Measurements from ENCODE around the gene MED29. TPM values are rescaled to one million over a fixed set of nuclear protein-coding genes. Genes with fewer than 3 reads are reported as not detected.
"Not testable (repeated sequence)": the region's sequence is repeated elsewhere in the genome, so short reads cannot be mapped to it uniquely, and the experiment has no call there.

MED29 gene
- total RNA-seq, 1 donor from 2014 or later = 9.7 TPM

DNA sequence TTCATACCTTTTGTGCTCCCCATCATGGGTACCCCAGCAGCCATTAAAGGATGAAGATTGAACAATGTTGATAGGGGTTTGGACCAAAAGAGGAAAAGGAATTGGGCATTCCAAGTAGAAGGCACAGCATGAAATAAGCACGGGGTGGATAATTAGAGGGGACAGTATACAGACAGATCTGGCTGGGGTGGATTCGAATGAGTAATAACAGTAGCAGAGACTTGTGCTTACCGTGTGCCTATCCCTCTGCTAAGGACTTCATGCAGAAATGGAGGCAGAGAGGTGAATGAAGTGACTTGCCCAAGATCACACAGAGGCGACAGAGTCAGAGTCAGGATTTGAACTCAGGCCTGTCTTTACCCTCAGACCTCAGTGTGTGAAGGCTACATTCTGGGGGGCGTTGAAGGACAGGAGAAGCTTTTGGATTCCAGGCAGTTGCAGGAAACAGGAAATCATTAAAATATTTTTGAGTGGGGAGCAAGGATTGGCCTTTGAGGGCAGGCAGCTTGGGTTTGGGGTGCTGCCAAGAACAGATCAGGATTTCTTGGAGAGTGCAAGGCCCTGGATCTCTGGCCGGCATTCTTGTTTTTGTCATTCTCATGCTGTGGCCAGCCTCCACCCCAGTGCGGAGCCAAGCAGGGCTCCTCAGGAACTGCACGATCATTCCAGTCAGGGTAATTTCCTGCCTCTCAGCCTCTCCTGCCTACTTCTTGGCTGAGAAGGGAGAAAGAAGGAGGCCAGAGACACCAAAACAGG lies 19.0 kb upstream of the MED29 start:
- peak; percentile 88 for DNase-seq

DNA sequence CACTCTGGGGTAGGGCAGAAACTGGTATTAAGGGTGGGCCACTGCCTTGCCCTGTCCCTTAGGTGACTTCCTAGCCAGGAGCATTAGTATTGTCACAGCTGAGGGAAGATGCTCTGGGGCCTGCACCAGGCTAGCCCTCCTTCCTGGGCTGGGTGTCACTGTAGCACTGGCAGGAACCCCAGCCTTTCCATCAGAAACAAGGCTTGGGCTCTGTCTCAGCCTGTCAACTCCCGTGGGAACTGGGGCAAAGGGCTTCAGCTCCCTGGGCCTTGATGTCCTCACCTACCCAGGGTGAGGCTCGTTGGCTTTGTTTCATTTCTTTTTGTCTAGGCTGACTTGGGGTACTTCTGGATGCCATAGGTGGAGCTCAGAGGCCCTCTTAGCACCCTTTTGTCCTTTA lies 18.2 kb upstream of the MED29 start:
- DNase-seq = no peak

DNA sequence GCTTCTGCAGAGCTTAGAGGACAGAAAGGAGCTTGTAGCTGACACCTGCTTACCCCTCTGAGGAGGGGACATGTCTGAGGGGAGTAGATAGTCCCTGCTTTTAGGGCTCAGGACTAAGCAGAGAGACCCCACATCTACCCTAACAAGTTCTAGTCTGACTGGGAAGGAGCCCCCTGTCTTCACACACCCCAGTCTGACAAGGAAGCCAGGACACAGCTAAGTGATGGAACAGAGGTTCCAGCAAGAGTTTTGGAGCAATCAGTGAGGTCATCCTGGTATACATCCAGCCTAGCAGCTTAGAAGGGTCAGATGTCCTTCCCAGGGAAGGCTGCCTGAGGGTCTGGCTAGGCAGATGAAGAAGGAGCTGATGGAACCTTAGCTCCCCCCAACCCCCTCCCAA lies 15.2 kb upstream of the MED29 start:
- no peak for DNase-seq

DNA sequence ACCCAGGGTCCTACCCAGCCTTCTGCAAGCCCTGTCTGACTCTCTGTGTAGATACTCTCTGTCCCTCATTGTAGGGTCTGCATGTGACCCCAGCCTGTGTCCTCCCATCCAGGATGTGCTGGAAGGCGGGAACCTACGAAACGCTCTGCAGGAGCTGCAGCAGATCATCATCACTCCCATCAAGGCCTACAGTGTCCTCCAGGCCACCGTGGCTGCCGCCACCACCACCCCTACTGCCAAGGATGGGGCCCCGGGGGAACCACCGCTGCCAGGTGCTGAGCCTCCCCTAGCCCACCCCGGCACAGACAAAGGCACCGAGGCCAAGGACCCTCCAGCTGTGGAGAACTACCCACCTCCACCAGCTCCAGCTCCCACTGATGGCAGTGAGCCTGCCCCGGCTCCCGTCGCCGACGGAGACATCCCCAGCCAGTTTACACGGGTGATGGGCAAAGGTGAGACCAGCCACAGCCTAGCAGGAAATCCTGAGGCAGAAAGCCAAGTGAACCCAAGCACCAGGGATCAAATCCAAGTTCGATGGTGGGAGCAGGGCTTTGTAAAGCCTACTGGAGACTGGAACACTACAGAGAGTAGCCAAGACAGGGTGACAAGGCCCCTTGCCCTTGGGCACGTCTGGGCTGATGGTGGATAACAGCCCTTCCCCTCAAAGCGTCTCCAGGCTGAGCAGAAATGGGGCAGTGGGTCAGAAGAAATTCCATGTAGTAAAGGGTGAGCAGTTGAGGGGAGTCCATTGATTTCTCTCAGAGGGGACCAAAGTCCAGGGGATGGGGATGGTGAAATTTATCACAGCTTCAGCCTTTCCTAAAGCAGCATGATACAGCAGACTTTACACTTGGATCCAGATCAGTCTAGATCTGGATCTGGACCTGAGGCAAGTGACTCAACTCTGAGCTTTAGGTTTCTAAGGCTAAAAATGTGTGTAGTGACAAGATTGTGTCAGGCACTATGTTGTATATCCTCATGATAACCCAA lies 13.5 kb upstream of the MED29 start:
- no peak for DNase-seq

DNA sequence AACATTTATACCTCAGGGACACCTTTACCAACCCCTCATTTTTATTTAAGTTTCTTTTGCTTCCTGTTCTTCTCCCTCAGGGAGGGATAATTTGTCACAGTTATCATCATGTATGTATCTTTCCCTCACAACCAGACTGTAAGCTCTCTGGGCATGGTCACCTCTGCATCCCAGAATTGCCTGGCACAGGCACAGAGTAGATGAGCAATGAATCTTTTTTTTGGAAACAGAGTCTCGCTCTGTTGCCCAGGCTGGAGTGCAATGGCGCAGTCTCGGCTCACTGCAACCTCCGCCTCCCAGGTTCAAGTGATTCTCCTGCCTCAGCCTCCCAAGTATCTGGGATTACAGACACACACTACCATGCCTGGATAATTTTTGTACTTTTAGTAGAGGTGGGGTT lies 11.8 kb upstream of the MED29 start:
- not testable (repeated sequence) for DNase-seq

DNA sequence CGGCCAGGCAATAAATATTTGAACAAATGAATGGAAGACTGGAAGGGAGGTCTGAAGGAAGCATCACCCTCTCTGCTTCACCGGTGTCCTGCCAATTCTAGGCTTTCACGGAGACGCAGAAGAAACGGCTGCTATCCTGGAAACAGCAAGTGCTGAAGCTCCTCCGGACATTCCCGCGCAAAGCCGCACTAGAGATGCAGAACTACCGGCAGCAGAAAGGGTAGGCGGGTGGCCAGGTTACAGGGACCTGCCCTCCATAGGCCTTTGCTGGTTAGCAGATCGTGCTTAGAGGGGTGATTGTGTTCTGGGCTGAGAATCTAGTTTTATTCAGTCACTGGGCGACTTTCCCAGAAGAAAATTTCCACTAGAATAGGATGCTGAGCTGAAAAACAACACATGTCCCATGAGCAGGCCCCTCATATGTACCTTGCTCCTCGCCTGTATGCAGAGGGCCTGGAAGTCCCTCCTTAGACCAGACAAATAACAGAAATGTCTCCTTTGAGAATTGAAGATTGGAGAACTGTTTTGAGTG lies 11.2 kb upstream of the MED29 start:
- no peak for DNase-seq

DNA sequence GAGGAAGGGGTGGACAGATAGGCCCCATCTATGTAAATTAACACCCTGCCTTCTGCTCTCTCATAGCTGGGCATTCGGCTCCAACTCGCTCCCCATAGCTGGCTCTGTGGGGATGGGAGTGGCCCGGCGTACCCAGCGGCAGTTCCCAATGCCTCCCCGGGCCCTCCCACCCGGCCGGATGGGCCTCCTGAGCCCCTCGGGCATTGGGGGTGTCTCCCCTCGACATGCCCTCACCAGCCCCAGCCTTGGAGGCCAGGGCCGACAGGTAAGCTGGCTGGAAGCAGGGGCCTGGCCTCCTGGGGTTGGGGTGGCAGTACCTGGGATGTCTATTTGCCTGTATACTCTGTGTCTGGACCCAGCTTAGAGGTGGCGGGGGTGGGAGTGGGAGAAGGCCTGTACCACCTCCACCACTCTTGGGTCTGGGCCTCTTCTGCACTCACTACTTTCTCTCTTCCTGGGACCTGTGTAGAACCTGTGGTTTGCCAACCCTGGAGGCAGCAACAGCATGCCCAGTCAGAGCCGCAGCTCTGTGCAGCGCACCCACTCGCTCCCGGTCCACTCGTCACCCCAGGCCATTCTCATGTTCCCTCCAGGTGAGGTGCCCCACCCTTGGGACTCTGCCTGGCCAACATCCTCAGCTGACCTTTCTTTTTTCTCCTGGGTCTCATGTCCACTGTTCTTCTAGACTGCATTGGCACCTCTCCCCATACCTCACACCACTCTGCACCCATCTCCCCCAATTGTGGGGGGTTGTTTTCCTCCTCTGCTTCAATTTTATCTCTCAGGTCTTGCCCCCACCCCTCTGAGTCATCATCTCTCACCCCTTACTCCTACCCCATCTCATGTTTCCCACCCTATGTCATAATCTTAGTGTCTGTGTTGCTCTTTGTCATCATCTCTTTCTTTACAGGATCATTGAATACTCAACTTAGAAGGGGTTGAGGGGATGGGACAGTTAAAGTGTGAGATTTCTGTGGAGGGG lies 10.4 kb upstream of the MED29 start:
- no peak for DNase-seq

DNA sequence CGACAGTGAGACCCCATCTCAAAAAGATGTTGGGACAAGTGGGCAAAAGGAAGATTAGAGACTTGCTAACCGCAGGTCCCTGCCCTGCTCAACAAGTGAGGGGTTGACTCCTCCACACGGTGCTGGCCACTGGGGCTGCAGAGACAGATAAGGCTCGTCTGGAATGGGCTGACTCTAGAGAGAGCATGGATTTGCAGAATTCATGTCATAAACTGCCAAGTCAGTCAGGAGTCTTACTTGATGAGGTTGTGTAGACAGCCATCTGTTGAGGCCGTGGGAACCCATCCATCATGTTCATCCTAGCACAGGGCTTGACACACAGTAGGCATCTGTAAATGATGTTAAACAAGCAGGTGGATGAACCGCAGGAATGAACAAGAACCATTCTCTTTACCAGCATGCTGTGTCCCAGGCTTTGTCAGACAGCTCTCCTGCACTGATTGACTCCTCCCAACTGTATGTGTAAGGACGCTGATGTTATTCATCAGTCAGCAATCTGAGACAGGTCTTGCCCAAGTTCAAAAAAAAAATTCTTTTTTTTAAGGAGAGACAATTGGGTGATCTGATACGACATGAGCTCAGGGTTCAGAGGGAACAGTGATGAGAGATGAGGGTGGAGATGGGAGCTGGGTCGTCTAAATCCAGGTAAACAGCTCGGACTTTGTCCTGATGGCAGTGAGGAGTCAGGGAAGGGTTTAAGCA lies 9.1 kb upstream of the MED29 start:
- no peak for DNase-seq

DNA sequence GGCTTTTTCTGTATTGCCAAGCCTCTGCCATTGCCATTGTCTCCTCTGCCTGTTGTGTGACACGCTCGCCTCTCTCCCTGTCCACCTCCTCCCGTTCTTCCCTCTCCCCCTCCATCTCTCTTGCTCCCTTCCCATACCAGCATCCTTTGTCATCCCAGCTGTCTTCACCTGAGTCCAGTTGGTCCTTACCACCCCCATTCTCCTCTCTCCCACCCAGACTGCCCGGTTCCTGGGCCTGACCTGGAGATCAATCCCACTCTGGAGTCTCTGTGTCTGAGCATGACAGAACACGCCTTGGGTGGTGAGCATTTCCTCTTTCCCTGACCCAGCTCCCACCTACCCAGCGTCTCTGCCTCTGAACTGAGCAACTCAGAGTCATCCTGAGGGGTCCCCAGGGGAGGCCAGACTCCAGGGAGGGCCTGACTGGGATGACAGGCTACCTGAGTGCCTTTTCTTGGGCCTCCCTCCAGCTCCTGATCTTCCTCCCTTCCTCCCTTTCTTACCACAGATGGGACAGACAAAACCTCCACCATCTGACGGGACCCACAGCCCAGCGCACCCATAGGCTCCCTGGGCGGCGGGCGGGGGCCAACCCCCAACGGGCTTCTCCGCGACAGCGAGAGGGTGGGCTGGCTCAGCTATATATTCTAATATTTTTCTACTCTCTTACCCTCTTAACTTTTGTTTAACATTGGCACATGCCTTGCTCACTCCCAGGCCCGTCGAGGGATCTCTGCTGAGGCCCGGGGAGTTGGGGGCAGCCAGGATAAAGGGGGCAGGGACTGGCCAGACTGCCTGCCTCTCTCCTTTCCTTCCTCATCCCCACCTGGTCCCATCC lies 8.0 kb upstream of the MED29 start:
- DNase-seq = no peak

DNA sequence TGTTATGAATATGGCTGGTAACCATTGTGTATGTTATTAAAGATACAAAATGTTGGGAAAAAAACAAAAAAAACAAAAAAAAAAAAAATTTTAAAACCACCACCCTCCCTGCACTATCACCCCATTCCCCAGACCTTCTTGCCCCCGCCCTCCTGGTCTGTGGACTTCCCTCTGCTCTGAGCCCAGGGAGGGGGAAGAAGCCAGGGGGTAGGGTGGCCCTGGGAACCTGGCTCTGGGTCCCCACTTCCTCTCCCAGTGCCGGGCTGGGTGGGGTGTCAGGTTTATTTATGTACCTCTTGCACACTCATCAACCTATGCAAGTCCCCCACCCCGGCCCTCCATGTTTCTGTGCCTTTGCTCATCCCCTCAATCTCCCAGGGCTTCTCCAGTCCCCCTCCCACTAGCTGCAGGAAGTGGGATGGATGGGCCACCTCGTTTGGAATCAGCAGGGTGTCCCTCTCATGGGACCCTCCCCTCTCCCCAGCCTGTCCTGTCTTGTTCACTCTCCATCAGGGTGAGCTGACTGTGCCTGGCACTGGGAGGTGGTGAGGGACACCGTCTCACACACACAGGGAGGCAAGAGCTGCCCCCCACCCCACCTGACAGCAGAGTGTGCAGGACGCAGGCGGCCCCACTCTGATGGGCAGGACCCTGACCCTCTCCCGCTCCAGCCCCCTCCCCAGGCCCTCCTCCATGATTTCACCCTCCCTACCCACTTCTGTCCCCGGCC lies 6.2 kb upstream of the MED29 start:
- no peak for DNase-seq

DNA sequence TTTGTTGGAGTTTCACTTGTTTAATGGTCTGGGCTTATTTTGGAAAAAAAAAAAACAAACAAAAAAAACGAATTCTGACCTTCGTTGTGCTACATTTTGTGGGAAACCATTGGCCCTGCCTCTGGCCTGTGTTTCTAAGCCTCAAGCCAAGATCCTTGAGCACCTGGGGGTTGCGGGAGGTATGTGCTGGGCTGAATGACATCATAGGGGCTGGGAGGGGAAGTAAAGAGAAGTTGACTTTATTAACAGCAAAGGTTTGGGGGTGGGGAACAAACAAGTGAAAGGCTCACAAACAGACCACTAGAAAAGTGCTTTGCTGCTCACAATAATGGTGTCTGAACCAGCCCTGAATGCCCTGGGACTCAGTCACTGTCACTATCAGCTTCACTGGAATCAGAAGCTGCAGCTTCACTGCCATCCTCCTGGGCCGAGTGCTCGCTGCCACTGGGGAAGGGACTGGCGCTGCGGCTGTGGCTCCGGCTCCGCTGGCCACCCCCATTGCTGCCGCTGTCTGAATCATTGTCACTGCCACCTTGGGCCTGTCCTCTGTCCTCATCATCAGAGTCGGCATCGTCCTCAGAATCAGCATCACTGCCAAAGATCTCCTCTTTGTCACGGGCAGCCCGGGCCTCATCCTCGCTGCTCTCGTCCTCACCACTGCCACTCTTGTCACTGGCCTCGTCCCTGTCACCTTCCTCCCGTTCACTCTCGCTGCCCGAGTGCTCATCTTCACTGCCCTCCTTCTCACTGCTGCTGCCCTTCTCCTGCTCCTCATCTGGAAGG lies 5.4 kb upstream of the MED29 start:
- no peak for DNase-seq

DNA sequence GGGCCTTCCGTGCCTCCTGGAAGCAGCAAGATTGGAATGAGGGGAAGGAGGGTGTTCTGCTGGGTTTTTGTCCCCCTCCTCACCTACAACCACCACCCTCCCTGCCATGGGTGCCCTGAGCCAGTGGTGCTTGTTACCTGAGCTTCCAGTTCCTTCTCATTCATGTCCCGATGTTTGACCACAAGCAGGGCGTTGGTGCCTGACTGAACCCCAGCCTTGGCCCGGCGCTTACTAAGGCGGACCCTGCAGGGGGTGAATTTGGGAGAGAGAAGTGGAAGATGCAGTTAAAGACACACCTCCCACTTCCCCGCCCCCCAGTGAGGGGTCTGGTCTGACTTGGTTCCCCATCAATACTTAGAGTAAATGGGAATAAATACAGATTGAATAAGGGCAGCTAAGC lies 4.6 kb upstream of the MED29 start:
- DNase-seq = no peak

DNA sequence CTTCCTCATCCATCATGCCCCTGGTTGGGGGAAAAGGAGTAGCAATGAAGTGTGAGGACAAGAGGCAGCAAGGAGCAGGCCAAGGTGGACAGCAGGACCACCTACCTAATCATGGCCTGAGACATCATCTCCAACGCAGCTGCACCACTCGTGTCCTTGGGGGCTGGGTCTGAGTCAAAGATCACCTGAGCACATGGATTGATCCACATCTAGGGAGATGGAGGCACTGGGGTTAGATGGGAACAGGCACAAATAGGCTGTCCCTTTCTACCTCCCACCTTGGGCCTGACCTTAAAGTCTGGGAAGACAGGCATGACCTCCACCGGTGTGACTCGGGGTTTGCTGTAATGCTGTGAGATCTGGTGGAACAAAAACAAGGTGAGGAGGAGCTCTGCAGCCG lies 2.5 kb upstream of the MED29 start:
- DNase-seq = no peak

DNA sequence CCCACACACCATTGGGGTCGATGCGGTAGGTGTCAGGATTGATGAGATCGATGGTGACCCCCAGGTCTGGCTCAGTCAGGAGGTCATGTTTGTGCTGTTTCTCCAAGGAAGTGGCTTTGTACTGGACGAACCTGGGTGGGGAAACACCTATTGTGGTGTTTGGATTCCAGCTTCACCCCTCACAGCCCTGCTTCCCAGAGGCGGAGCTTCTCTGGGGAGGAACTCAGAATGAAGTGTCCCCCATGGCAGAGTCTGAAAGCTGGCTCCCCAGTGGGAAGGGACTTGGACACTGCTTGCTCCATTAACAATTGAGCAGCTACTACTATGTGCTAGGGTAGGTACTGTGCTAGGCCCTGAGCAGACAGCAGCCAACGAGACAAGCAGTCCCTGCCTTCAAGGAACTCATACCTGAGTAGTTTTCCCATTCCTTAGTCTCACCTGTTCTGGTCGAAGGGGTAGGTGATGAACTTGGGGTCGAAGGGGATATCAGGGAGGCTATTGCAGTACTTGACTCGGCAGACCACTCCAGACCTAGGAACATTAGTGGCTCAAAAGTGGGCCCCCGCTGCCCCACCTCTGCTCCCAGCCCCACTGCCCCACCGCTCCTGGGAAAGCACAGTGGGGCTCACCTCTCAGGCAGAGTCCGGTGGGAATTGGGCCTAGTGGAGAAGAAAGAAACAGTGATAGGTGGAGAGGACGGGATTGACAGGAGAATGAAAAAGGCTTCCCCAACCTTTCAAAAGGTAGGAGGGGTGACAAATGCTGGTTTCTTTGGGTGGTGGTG lies 1.4 kb upstream of the MED29 start:
- DNase-seq = no peak

DNA sequence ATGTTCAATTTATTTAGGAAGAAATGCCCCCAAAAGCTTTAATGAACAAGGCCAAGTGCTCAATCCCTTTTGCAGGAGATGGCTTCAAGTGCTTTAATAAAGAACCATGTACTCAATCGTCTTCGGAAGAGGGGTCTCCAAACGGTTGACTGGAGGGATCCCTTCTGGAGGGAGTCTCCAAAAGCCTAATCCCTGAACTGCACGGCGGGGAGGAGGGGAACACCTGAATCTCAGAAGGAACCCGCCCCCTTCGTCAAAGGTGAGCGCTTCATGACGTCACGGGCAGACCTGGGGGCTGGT lies 777 bp upstream of the MED29 start:
- DNase-seq = no peak

DNA sequence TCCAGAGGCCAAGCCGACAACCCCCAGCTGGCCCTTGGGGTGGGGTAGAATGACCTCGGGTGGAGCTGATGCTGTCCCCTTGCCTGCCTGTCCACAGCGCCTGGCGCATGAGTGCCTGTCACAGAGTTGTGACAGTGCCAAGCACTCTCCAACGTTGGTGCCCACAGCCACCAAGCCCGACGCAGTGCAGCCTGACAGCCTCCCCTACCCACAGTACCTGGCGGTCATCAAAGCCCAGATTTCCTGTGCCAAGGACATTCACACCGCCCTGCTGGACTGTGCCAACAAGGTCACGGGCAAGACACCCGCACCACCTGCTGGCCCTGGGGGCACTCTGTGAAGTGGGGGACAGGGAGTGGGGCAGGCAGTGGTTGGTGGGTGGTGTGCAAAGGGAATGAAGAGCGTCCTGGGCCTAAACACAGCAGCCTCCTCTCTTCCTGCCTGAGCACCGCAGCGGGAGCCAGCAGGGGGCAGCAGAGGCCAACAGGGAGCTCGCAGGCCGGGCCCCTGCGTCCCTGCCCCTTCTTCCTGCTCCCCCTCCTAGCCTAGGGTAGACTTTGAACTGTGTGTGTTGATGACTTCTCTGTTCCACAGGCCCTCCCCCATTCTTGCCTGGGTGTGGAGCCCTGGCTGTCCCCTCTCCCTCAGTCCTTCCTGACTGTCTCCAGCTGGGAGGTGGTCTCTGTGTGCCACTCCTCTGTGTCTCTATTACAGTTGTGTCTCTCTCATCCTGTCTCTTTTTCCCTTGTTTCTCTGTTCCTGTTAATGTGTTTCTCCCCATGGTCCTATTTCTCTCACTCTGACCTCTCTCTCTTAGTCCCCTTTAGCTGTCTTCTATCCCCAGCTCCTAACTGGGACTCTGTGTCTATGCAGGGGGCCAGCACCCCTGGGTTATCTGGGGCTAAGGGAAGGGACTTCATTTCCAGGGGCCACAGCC lies 6.5 kb downstream of the MED29 start:
- peak; percentile 65 for DNase-seq

DNA sequence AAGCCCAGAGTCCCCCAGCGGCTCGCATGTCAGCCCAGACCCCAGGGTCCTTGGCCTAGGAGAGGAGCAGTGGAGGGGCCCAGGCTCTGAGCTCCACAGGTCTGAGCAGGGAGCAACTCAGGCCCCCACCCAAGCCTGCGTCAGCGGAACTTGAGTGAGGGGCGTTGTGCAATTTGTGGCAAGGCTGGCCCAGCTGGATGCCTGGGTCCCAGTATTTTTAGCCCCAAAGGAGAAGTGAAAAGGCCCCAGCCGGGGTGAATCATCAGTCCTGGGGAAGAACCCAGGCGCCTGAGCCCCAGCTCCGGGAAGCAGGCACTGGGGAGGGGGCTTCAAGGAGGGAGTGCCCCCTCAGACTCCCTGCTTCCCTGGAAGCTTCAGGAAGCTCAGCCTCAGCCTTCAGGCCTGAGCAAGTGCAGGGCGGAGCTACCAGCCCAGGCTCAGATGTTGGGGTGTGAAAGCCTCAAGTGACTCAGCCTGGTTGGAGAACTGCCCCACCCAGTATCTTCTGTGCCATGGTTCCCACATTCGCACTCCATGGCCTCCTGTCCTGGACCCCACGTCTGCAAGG lies 7.2 kb downstream of the MED29 start:
- DNase-seq = no peak

Measured in skin of body (tissue), 2 donors.